ENCODE results near the gene SLC39A11.

- TF ChIP-seq, protein P1, sequence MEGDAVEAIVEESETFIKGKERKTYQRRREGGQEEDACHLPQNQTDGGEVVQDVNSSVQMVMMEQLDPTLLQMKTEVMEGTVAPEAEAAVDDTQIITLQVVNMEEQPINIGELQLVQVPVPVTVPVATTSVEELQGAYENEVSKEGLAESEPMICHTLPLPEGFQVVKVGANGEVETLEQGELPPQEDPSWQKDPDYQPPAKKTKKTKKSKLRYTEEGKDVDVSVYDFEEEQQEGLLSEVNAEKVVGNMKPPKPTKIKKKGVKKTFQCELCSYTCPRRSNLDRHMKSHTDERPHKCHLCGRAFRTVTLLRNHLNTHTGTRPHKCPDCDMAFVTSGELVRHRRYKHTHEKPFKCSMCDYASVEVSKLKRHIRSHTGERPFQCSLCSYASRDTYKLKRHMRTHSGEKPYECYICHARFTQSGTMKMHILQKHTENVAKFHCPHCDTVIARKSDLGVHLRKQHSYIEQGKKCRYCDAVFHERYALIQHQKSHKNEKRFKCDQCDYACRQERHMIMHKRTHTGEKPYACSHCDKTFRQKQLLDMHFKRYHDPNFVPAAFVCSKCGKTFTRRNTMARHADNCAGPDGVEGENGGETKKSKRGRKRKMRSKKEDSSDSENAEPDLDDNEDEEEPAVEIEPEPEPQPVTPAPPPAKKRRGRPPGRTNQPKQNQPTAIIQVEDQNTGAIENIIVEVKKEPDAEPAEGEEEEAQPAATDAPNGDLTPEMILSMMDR (IDR thresholded peaks at IDR 0.05) = no peak
- no peak for TF ChIP-seq POLR2A (IDR thresholded peaks at IDR 0.05)
Measured at GRCh38 chr17:72996791-72997190, 95.7 kb downstream of the SLC39A11 start.

Measured in thyroid gland (tissue), 4 donors.